Measurements from ENCODE around the gene TENT5C.

The TENT5C gene

GRCh38 chr1:117642963-117643362 lies 37.1 kb downstream of the TENT5C start:
- Histone ChIP-seq H3K9me3 (ENCODE audit: control insufficient read depth, low read length) (no peaks in the 10 kb centered on the region), H3K36me3 (ENCODE audit: control insufficient read depth, insufficient read depth, low read length) (no peaks in the 10 kb centered on the region), H3K4me1 (ENCODE audit: control insufficient read depth, insufficient read depth, low read length, poor library complexity, severe bottlenecking) (no peaks in the 10 kb centered on the region), H3K27me3 (replicated peaks; ENCODE audit: control insufficient read depth, insufficient read depth, low read length, poor library complexity, severe bottlenecking) (no peaks in the 10 kb centered on the region), H3K27ac (ENCODE audit: insufficient read depth, low read length, poor library complexity, severe bottlenecking) (no peak overlapping the region), H3K4me3 (ENCODE audit: insufficient read depth, low read depth, low read length, poor library complexity, severe bottlenecking) (no peak overlapping the region)
- DNase-seq: no peak

DNA sequence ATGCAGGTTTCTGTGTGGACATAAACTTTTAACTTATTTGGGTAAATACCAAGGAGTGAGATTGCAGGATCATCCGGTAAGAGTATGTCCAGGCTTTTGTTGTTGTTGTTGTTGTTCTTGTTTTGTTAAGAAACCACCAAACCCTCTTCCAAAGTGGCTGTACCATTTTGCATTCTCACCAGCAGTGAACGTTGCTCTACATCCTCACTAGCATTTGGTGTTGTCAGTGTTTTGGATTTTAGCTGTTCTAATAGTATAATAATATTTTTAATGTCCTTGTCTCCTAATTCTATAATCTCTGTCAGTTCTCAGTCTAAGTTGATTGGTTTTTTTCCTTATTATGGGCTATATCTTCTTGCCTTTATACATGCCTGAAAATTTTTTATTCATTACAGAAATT lies 37.8 kb downstream of the TENT5C start:
- DNase-seq: no peak
- Histone ChIP-seq H3K9me3 (ENCODE audit: control insufficient read depth, low read length) (no peaks in the 10 kb centered on the region), H3K27ac (ENCODE audit: insufficient read depth, low read length, poor library complexity, severe bottlenecking) (no peak overlapping the region), H3K4me1 (ENCODE audit: control insufficient read depth, insufficient read depth, low read length, poor library complexity, severe bottlenecking) (no peaks in the 10 kb centered on the region), H3K4me3 (ENCODE audit: insufficient read depth, low read depth, low read length, poor library complexity, severe bottlenecking) (no peak overlapping the region), H3K27me3 (replicated peaks; ENCODE audit: control insufficient read depth, insufficient read depth, low read length, poor library complexity, severe bottlenecking) (no peaks in the 10 kb centered on the region), H3K36me3 (ENCODE audit: control insufficient read depth, insufficient read depth, low read length) (no peaks in the 10 kb centered on the region)

DNA sequence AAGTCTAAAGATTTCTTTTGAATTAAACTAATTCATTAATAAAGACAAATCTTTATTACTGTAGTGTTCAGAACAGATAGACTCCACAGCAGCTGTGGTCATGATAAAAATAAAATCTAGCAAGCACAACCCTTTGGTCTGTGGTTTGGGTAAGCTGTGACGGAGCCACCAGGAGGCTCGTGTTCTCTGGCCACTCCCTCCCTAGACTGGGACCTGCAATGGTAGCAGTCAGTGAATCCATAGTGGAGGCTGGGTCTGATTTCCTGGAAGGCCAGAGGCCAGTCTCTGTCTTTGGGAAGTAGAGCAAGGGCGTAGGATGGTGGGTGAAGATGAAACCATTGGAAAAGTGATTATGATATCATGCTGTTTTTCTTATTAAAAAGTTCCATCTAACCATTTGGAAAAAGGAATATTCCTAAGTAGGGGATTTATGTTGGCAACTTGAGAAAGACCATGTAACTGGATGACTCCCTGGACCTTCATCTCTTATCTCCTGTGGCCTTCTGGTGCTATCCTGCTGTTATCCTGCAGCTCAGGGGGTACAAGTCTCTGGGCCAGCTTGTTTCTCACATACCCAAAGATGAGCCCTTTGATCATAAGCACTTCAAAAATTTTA lies 39.0 kb downstream of the TENT5C start:
- H3K9me3 ChIP-seq (ENCODE audit: control insufficient read depth, low read length): no peaks in the 10 kb centered on the region
- no peaks in the 10 kb centered on the region for H3K4me1 ChIP-seq (ENCODE audit: control insufficient read depth, insufficient read depth, low read length, poor library complexity, severe bottlenecking)
- no peaks in the 10 kb centered on the region for H3K27me3 ChIP-seq (replicated peaks; ENCODE audit: control insufficient read depth, insufficient read depth, low read length, poor library complexity, severe bottlenecking)
- no peak for DNase-seq
- H3K27ac ChIP-seq (ENCODE audit: insufficient read depth, low read length, poor library complexity, severe bottlenecking): no peak overlapping the region
- H3K36me3 ChIP-seq (ENCODE audit: control insufficient read depth, insufficient read depth, low read length): no peaks in the 10 kb centered on the region
- H3K4me3 ChIP-seq (ENCODE audit: insufficient read depth, low read depth, low read length, poor library complexity, severe bottlenecking): no peak overlapping the region

DNA sequence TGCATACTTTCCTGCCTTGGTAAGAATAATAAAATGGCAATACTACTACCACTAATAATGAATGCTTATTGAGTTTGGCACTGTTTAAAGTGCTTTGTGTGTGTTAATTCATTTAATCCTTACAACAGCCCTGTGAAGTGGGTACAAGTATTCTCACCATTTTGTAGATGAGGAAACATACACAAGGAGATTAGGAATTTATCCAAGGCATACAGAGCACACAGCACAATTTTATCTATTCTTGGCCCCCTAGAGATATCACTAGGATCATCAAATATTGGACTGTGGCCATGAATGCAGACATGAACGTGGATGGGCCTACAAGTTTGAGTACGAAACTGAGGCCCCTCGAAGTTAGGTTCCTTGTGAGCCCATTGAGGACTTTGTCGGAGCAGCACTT lies 39.5 kb downstream of the TENT5C start:
- H3K27me3 ChIP-seq (replicated peaks; ENCODE audit: control insufficient read depth, insufficient read depth, low read length, poor library complexity, severe bottlenecking): no peaks in the 10 kb centered on the region
- DNase-seq: no peak
- H3K36me3 ChIP-seq (ENCODE audit: control insufficient read depth, insufficient read depth, low read length): no peaks in the 10 kb centered on the region
- H3K4me3 ChIP-seq (ENCODE audit: insufficient read depth, low read depth, low read length, poor library complexity, severe bottlenecking): no peak overlapping the region
- H3K9me3 ChIP-seq (ENCODE audit: control insufficient read depth, low read length): no peaks in the 10 kb centered on the region
- H3K4me1 ChIP-seq (ENCODE audit: control insufficient read depth, insufficient read depth, low read length, poor library complexity, severe bottlenecking): no peaks in the 10 kb centered on the region
- H3K27ac ChIP-seq (ENCODE audit: insufficient read depth, low read length, poor library complexity, severe bottlenecking): no peak overlapping the region

DNA sequence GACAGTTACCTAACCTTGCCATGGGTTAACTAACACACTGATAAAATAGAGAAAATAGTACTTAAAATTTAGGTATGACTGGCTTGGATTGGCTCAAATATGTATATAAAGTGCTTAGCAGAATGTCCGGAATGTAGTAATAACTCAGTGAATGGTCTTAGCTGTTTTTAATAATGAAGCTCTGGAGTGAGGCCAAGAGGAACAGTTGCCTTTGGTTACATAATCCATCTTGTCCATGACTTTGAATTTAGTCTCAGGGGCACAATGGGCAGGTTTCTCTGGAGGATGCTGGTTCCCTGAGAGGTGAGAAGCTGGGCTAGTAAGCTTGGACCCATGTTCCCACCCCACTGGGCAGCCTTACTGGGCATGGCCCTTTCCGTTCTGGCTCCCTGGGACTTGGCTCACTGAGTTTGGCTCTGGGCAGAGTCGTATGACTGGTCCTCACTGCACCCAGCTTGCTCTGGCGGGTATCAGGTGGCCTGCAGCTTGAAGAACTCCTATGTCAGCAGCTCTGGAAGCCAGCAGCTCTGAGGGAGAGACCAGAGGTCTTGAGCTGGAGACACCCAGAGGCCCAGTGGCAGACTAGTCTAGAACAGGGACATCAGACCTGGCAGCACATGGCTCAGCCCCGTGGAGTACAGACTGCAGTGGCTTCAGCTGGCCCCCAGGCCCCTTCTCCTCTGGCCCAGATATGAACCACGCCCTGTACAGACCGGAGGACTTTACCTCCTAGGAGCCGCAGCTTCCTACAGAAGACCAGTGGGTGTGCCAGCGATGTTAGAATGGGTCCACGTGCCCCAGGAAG lies 40.4 kb downstream of the TENT5C start:
- Histone ChIP-seq H3K27ac (ENCODE audit: insufficient read depth, low read length, poor library complexity, severe bottlenecking) (no peak overlapping the region), H3K9me3 (ENCODE audit: control insufficient read depth, low read length) (no peaks in the 10 kb centered on the region), H3K36me3 (ENCODE audit: control insufficient read depth, insufficient read depth, low read length) (no peaks in the 10 kb centered on the region), H3K4me1 (ENCODE audit: control insufficient read depth, insufficient read depth, low read length, poor library complexity, severe bottlenecking) (peaks cover 3% of the 10 kb centered on the region), H3K27me3 (replicated peaks; ENCODE audit: control insufficient read depth, insufficient read depth, low read length, poor library complexity, severe bottlenecking) (no peaks in the 10 kb centered on the region), H3K4me3 (ENCODE audit: insufficient read depth, low read depth, low read length, poor library complexity, severe bottlenecking) (no peak overlapping the region)
- no peak for DNase-seq

- Histone ChIP-seq H3K4me1 (ENCODE audit: control insufficient read depth, insufficient read depth, low read length, poor library complexity, severe bottlenecking) (peaks cover 10% of the 10 kb centered on the region), H3K4me3 (ENCODE audit: insufficient read depth, low read depth, low read length, poor library complexity, severe bottlenecking) (no peak overlapping the region), H3K27ac (ENCODE audit: insufficient read depth, low read length, poor library complexity, severe bottlenecking) (no peak overlapping the region), H3K36me3 (ENCODE audit: control insufficient read depth, insufficient read depth, low read length) (no peaks in the 10 kb centered on the region), H3K9me3 (ENCODE audit: control insufficient read depth, low read length) (no peaks in the 10 kb centered on the region), H3K27me3 (replicated peaks; ENCODE audit: control insufficient read depth, insufficient read depth, low read length, poor library complexity, severe bottlenecking) (no peaks in the 10 kb centered on the region)
- no peak for DNase-seq
Observed at GRCh38 chr1:117646956-117647355, 41.1 kb downstream of the TENT5C start.

DNA sequence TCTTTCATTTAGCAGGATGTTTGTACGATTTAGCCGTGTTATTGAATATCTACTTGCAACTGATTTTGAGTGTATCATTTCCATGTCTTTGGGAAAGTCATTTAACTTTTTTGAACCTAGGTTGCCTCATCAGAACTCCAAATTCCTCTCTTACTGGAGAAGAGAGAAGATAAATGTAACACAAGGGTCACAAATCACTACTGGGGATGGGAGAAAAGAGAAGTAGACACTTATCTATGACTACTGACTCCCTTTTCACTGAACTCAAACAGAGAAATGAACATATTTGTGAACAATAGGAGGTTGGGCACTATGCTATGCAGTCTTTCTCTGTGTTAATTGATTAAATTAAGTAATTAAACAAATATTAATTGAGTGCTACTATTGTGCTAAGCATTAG lies 42.2 kb downstream of the TENT5C start:
- no peak for DNase-seq
- no peak overlapping the region for H3K27ac ChIP-seq (ENCODE audit: insufficient read depth, low read length, poor library complexity, severe bottlenecking)
- H3K9me3 ChIP-seq (ENCODE audit: control insufficient read depth, low read length): no peaks in the 10 kb centered on the region
- no peaks in the 10 kb centered on the region for H3K27me3 ChIP-seq (replicated peaks; ENCODE audit: control insufficient read depth, insufficient read depth, low read length, poor library complexity, severe bottlenecking)
- H3K4me3 ChIP-seq (ENCODE audit: insufficient read depth, low read depth, low read length, poor library complexity, severe bottlenecking): no peak overlapping the region
- no peaks in the 10 kb centered on the region for H3K36me3 ChIP-seq (ENCODE audit: control insufficient read depth, insufficient read depth, low read length)
- H3K4me1 ChIP-seq (ENCODE audit: control insufficient read depth, insufficient read depth, low read length, poor library complexity, severe bottlenecking): peaks cover 17% of the 10 kb centered on the region

DNA sequence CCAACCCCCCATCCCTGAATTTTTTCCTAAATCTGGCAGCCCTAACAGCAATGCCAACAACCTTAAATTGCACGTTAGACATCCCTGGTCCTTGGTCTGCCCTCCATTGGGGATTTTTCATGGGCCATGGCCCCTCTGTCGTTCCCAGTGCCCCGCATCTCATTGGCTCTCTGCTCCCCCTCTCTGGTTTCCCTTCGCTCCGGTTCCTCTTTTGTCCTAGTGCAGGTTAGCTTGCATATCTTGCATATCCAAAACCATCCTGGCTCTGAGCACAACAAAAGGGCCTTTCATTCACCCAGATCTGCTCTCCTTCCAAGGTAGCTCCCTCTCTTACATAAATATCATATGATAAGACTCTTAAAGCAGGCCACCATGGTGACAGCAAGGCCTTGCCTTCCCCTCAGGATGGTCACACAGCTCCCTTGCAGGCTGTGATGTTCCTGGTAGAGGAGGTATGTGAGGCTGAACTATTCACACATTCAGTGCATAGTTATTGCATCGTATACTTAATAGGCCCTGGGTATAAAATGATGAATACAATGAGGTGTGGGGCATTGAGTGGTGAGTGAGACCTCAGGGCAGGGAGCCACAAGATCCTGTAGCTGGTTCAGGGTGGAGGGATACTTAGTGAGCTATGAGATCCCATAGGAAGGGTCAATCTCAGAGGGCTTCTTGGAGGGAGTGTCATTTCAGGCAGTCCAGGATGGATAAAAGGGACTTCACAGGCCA lies 45.2 kb downstream of the TENT5C start:
- Histone ChIP-seq H3K9me3 (ENCODE audit: control insufficient read depth, low read length) (no peaks in the 10 kb centered on the region), H3K4me3 (ENCODE audit: insufficient read depth, low read depth, low read length, poor library complexity, severe bottlenecking) (no peak overlapping the region), H3K36me3 (ENCODE audit: control insufficient read depth, insufficient read depth, low read length) (no peaks in the 10 kb centered on the region), H3K27ac (ENCODE audit: insufficient read depth, low read length, poor library complexity, severe bottlenecking) (no peak overlapping the region), H3K4me1 (ENCODE audit: control insufficient read depth, insufficient read depth, low read length, poor library complexity, severe bottlenecking) (peaks cover 47% of the 10 kb centered on the region), H3K27me3 (replicated peaks; ENCODE audit: control insufficient read depth, insufficient read depth, low read length, poor library complexity, severe bottlenecking) (no peaks in the 10 kb centered on the region)
- DNase-seq: no peak

DNA sequence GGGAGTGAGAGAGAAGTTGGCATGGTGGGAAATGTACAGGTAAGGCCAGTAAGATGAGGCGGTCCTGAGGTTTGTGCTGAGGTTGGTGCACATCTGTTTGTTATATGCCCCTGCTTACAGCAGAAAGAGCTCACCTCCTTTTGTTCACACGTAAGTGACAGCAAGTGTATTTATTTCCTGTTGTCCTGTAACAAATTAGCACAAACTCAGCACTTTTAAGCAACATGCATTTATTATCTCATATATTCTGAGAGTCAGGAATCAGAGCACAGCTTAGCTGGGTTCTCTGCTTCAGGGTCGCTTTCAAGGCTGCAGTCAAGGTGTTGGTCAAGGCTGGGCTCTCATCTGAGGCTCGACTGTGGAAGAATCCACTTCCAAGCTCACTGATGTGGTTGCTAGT lies 45.8 kb downstream of the TENT5C start:
- Histone ChIP-seq H3K4me3 (ENCODE audit: insufficient read depth, low read depth, low read length, poor library complexity, severe bottlenecking) (no peak overlapping the region), H3K27ac (ENCODE audit: insufficient read depth, low read length, poor library complexity, severe bottlenecking) (no peak overlapping the region), H3K9me3 (ENCODE audit: control insufficient read depth, low read length) (no peaks in the 10 kb centered on the region), H3K36me3 (ENCODE audit: control insufficient read depth, insufficient read depth, low read length) (no peaks in the 10 kb centered on the region), H3K4me1 (ENCODE audit: control insufficient read depth, insufficient read depth, low read length, poor library complexity, severe bottlenecking) (peaks cover 53% of the 10 kb centered on the region), H3K27me3 (replicated peaks; ENCODE audit: control insufficient read depth, insufficient read depth, low read length, poor library complexity, severe bottlenecking) (no peaks in the 10 kb centered on the region)
- DNase-seq: no peak

GRCh38 chr1:117652421-117652820 lies 46.6 kb downstream of the TENT5C start:
- no peaks in the 10 kb centered on the region for H3K9me3 ChIP-seq (ENCODE audit: control insufficient read depth, low read length)
- H3K27ac ChIP-seq (ENCODE audit: insufficient read depth, low read length, poor library complexity, severe bottlenecking): no peak overlapping the region
- H3K36me3 ChIP-seq (ENCODE audit: control insufficient read depth, insufficient read depth, low read length): no peaks in the 10 kb centered on the region
- DNase-seq: no peak
- peaks cover 61% of the 10 kb centered on the region for H3K4me1 ChIP-seq (ENCODE audit: control insufficient read depth, insufficient read depth, low read length, poor library complexity, severe bottlenecking)
- no peaks in the 10 kb centered on the region for H3K27me3 ChIP-seq (replicated peaks; ENCODE audit: control insufficient read depth, insufficient read depth, low read length, poor library complexity, severe bottlenecking)
- H3K4me3 ChIP-seq (ENCODE audit: insufficient read depth, low read depth, low read length, poor library complexity, severe bottlenecking): no peak overlapping the region

Measured in effector memory CD4-positive, alpha-beta T cell (primary cell).